ENCODE results near the gene TUSC2.

Gene TUSC2

DNA sequence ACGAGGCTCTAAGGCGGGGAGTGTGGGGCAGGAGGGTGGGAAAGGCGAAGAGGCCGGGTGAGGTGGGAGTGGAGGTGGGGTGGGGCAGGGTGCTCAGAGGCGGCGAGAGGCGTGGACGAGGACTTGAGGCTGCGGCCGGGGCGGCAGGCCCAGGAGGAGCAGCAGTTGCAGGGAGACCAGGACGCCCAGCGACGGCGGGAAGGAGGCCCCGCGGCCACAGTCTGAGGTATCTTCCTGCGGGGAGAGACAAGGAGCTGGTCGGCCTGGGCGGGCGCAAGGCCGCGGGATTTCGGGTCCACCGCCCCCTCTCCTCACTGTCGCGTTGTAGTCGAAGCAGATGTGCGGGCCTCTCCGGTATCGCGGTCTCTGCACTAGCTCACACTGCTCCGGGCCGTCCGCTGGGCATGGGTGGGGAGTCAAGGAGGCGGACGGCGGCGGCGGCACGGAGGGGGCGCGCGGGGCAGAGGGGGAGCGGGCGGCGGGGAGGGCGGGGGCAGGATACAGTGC lies 36.6 kb upstream of the TUSC2 start:
- DNase-seq (ENCODE audit: low spot score in 2 of 2): no peak
- ATAC-seq (replicated peaks; ENCODE audit: extremely low read depth, poor library complexity, severe bottlenecking): no peak
- Mint-ChIP-seq H3K27ac (ENCODE audit: low read depth) (peak overlapping the region; percentile 64), H3K9me3 (no peaks in the 10 kb centered on the region), H3K4me3 (peak overlapping the region; percentile 85), H3K4me1 (peaks cover 32% of the 10 kb centered on the region), H3K27me3 (no peaks in the 10 kb centered on the region), H3K36me3 (ENCODE audit: insufficient read depth) (peaks cover 6% of the 10 kb centered on the region)

DNA sequence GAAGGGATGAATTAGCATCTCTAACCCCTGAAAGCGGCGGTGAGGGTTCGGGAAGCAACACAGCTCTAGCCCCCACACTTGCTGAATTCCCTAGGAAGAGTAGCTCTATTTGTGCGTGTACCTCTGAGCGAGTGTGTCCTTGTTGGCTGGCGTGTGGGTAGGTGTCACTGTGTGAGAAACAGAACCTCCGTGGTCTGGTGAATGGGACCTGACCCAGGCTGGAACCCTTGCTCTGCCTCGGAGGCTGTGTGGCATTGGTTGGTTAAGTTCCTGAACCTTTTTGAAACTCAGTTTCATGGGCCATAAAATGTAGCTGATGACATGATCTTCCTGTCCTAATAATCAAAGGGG lies 31.7 kb upstream of the TUSC2 start:
- DNase-seq (ENCODE audit: low spot score in 2 of 2) (no peak), ATAC-seq (replicated peaks; ENCODE audit: extremely low read depth, poor library complexity, severe bottlenecking) (peak; percentile 11)
- Mint-ChIP-seq H3K4me1 (peaks cover 40% of the 10 kb centered on the region), H3K36me3 (ENCODE audit: insufficient read depth) (peaks cover 8% of the 10 kb centered on the region), H3K27ac (ENCODE audit: low read depth) (peak overlapping the region; percentile 98), H3K27me3 (no peaks in the 10 kb centered on the region), H3K4me3 (peak overlapping the region; percentile 97), H3K9me3 (no peaks in the 10 kb centered on the region)

GRCh38 chr3:50358911-50359759 lies 31.1 kb upstream of the TUSC2 start, which contains the start of gene TMEM115:
Gene TMEM115 (minus strand): TSS chr3:50359521. CDS start chr3:50359063, 458 bp downstream.
- no peaks in the 10 kb centered on the region for H3K9me3 Mint-ChIP-seq
- peaks cover 44% of the 10 kb centered on the region for H3K4me1 Mint-ChIP-seq
- H3K27ac Mint-ChIP-seq (ENCODE audit: low read depth): peak within 1 kb of the TSS; percentile 98
- H3K27me3 Mint-ChIP-seq: no peaks in the 10 kb centered on the region
- H3K36me3 Mint-ChIP-seq (ENCODE audit: insufficient read depth): peaks cover 13% of the 10 kb centered on the region
- H3K4me3 Mint-ChIP-seq: peak within 1 kb of the TSS; percentile 97
- DNase-seq (ENCODE audit: low spot score in 2 of 2): peak; percentile 80 to 92
- peak; percentile 100 for ATAC-seq (replicated peaks; ENCODE audit: extremely low read depth, poor library complexity, severe bottlenecking)

DNA sequence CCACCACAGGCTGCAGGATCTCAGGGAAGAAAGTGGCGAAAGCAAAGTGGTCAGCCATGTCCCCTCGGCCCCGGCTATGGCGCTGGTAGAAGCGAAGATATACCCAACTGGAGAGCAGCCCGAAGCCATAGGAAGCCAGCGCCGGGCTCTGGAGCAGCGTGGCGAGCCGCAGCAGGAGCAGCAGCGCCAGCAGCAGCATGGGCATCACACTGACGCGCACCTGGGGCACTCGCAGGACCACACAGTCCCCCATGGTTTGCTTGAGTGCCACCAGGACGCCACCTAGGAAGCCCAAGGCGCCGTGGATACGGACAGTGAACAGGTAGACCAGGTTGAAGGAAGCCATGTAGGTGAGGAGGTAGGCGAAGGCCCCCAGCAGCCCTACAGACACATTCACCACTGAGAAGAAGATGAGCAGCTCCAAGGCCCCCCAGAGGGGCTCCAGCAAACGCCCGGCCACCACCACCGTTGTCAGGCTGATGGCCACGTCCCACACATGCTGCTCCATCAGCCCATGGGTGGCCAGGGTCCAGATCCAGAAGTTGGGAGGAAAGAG lies 30.4 kb upstream of the TUSC2 start:
- H3K4me3 Mint-ChIP-seq: peak overlapping the region; percentile 97
- peaks cover 16% of the 10 kb centered on the region for H3K36me3 Mint-ChIP-seq (ENCODE audit: insufficient read depth)
- peaks cover 47% of the 10 kb centered on the region for H3K4me1 Mint-ChIP-seq
- no peaks in the 10 kb centered on the region for H3K9me3 Mint-ChIP-seq
- ATAC-seq (replicated peaks; ENCODE audit: extremely low read depth, poor library complexity, severe bottlenecking) (no peak), DNase-seq (ENCODE audit: low spot score in 2 of 2) (no peak)
- H3K27me3 Mint-ChIP-seq: no peaks in the 10 kb centered on the region
- H3K27ac Mint-ChIP-seq (ENCODE audit: low read depth): peak overlapping the region; percentile 98

DNA sequence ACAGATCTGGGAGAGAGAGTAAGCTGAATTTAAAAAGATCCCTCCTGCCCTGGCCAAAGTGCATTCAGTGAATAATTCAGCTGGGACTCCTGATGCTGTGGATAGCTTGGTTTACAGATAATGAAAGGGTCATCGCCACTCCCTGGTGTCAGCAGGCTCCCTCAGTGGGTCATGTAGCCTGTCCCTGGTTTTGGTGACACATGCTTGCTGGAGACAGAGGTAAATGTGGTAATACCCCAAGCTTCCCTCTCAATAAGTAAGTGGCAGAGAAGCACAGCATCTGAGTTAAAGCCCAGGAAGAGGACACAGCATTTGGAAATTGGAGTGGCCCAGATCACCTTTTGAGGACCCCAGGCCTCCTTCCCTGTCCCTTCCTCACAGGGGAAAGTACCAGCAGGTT lies 29.5 kb upstream of the TUSC2 start:
- H3K9me3 Mint-ChIP-seq: no peaks in the 10 kb centered on the region
- DNase-seq (ENCODE audit: low spot score in 2 of 2) (no peak), ATAC-seq (replicated peaks; ENCODE audit: extremely low read depth, poor library complexity, severe bottlenecking) (no peak)
- H3K4me3 Mint-ChIP-seq: peak overlapping the region; percentile 97
- no peaks in the 10 kb centered on the region for H3K27me3 Mint-ChIP-seq
- peaks cover 47% of the 10 kb centered on the region for H3K4me1 Mint-ChIP-seq
- no peak overlapping the region for H3K27ac Mint-ChIP-seq (ENCODE audit: low read depth)
- H3K36me3 Mint-ChIP-seq (ENCODE audit: insufficient read depth): peaks cover 19% of the 10 kb centered on the region

DNA sequence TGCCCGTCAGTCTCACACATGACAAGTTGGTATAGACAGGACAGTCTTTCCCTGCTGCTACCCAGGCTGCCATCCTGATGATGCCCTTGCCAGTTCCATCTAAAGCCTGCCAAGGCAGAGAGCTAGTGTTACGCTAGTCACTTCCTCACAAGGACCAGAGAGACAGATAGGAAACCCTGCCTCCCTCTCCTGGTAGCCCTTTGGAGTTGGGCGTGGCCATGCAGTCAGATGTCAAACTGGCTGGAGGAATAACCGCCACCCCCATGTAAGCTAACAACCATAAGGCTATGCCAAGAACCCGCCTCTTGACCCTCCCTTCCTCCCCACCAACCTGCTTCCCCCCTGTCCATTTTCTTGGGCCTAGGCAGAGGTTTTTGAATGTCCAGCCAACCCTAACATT lies 28.5 kb upstream of the TUSC2 start:
- Mint-ChIP-seq H3K27me3 (no peaks in the 10 kb centered on the region), H3K9me3 (no peaks in the 10 kb centered on the region), H3K4me3 (peak overlapping the region; percentile 97), H3K36me3 (ENCODE audit: insufficient read depth) (peaks cover 23% of the 10 kb centered on the region), H3K4me1 (peaks cover 49% of the 10 kb centered on the region), H3K27ac (ENCODE audit: low read depth) (no peak overlapping the region)
- ATAC-seq (replicated peaks; ENCODE audit: extremely low read depth, poor library complexity, severe bottlenecking) (no peak), DNase-seq (ENCODE audit: low spot score in 2 of 2) (no peak)

DNA sequence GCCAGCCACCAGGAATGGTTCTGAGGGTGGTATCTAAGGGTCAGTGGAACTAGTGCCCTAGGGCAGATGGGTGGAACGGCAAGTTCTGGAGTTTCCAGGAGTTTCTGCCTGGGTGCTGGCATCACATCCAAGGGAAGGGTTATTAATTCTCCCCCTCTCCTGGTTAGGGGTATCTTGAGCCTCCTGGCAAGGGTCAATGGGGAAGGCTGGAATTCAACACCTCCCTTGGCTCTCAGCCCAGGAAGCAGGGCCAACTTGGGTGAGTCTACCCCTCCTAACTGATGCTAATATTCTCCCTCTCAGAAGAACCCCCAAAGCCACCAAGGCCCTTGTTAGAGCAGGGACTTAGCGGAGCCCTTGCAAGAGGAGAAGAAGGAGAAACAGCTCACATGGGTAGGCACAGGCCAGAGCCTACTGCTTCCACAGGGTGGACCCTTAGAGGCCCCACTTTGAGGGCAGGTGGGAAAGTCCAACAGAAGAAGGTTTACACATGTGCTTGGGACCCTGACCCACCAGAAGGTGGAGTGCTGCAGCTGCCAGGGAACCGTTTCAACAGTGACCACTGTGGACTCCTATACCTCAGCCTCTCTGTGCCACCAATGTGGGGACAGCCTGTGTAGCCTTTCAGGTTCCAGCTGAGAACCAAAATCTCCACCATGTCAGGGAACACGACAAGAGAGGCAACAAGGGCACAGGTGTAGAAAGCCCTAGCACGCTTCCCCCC lies 28.0 kb upstream of the TUSC2 start:
- Mint-ChIP-seq H3K27me3 (no peaks in the 10 kb centered on the region), H3K9me3 (no peaks in the 10 kb centered on the region), H3K27ac (ENCODE audit: low read depth) (no peak overlapping the region), H3K4me1 (peaks cover 54% of the 10 kb centered on the region), H3K36me3 (ENCODE audit: insufficient read depth) (peaks cover 24% of the 10 kb centered on the region), H3K4me3 (peak overlapping the region; percentile 97)
- DNase-seq (ENCODE audit: low spot score in 2 of 2): no peak
- no peak for ATAC-seq (replicated peaks; ENCODE audit: extremely low read depth, poor library complexity, severe bottlenecking)

- Mint-ChIP-seq H3K27ac (ENCODE audit: low read depth) (no peak overlapping the region), H3K36me3 (ENCODE audit: insufficient read depth) (peaks cover 28% of the 10 kb centered on the region), H3K4me3 (no peak overlapping the region), H3K27me3 (no peaks in the 10 kb centered on the region), H3K9me3 (no peaks in the 10 kb centered on the region), H3K4me1 (peaks cover 64% of the 10 kb centered on the region)
- DNase-seq (ENCODE audit: low spot score in 2 of 2): no peak
- ATAC-seq (replicated peaks; ENCODE audit: extremely low read depth, poor library complexity, severe bottlenecking): no peak
Observed at GRCh38 chr3:50354850-50355249, 26.8 kb upstream of the TUSC2 start.

- H3K4me1 Mint-ChIP-seq: peaks cover 62% of the 10 kb centered on the region
- H3K27ac Mint-ChIP-seq (ENCODE audit: low read depth): no peak overlapping the region
- no peak overlapping the region for H3K4me3 Mint-ChIP-seq
- H3K27me3 Mint-ChIP-seq: no peaks in the 10 kb centered on the region
- DNase-seq (ENCODE audit: low spot score in 2 of 2): no peak
- H3K36me3 Mint-ChIP-seq (ENCODE audit: insufficient read depth): peaks cover 28% of the 10 kb centered on the region
- H3K9me3 Mint-ChIP-seq: no peaks in the 10 kb centered on the region
- ATAC-seq (replicated peaks; ENCODE audit: extremely low read depth, poor library complexity, severe bottlenecking): no peak
Observed at GRCh38 chr3:50354186-50354764, 26.3 kb upstream of the TUSC2 start.

DNA sequence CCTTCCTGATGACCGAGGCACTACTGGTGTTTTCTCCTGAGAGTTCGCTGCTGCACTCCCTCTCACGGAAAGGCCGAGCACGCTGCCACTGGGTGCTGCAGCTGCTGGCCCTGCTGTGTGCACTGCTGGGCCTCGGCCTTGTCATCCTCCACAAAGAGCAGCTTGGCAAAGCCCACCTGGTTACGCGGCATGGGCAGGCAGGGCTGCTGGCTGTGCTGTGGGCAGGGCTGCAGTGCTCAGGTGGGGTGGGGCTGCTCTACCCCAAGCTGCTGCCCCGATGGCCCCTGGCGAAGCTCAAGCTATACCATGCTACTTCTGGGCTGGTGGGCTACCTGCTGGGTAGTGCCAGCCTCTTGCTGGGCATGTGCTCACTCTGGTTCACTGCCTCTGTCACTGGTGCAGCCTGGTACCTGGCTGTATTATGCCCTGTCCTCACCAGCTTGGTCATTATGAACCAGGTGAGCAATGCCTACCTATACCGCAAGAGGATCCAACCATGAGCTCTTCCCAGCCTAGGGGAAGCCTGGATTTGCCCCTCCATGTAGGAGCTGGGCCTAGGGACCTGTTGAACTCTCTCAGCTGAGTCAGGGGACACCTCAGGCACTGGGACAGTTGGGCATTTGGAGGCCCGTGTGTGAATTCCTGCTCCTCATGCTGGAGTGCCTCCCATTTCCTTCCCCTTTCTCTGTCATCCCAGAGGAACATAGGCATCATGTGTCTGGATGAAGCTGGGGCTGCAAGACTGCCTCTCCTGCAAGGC lies 25.4 kb upstream of the TUSC2 start:
- Mint-ChIP-seq H3K9me3 (no peaks in the 10 kb centered on the region), H3K27ac (ENCODE audit: low read depth) (no peak overlapping the region), H3K4me3 (no peak overlapping the region), H3K4me1 (peaks cover 64% of the 10 kb centered on the region), H3K36me3 (ENCODE audit: insufficient read depth) (peaks cover 30% of the 10 kb centered on the region), H3K27me3 (no peaks in the 10 kb centered on the region)
- ATAC-seq (replicated peaks; ENCODE audit: extremely low read depth, poor library complexity, severe bottlenecking): no peak
- DNase-seq (ENCODE audit: low spot score in 2 of 2): no peak

DNA sequence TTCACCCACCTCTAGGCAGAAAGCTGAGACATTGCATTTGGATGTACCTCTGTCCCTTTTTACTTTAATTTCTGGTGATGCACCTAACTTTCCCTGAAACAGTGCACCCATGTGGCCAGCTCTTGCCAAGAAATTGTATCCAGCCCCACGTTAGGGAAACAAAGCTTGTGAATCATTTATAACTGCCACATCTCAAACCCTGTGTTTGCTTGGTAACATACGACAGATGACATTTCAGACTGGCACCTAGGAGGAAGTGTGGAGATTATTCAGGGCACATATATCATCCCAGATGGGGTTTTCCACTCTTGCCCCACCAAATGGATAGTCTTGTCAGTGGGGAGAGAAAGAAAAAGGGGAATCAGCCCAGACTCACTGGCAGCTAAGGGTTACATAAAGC lies 24.8 kb upstream of the TUSC2 start:
- no peak overlapping the region for H3K4me3 Mint-ChIP-seq
- DNase-seq (ENCODE audit: low spot score in 2 of 2) (no peak), ATAC-seq (replicated peaks; ENCODE audit: extremely low read depth, poor library complexity, severe bottlenecking) (no peak)
- H3K9me3 Mint-ChIP-seq: no peaks in the 10 kb centered on the region
- H3K36me3 Mint-ChIP-seq (ENCODE audit: insufficient read depth): peaks cover 27% of the 10 kb centered on the region
- H3K27ac Mint-ChIP-seq (ENCODE audit: low read depth): no peak overlapping the region
- no peaks in the 10 kb centered on the region for H3K27me3 Mint-ChIP-seq
- H3K4me1 Mint-ChIP-seq: peaks cover 64% of the 10 kb centered on the region

GRCh38 chr3:50351323-50351697 lies 23.3 kb upstream of the TUSC2 start:
- DNase-seq (ENCODE audit: low spot score in 2 of 2) (no peak), ATAC-seq (replicated peaks; ENCODE audit: extremely low read depth, poor library complexity, severe bottlenecking) (no peak)
- H3K4me3 Mint-ChIP-seq: peak overlapping the region; percentile 89
- H3K27me3 Mint-ChIP-seq: no peaks in the 10 kb centered on the region
- H3K9me3 Mint-ChIP-seq: no peaks in the 10 kb centered on the region
- H3K4me1 Mint-ChIP-seq: peaks cover 61% of the 10 kb centered on the region
- H3K36me3 Mint-ChIP-seq (ENCODE audit: insufficient read depth): peaks cover 31% of the 10 kb centered on the region
- H3K27ac Mint-ChIP-seq (ENCODE audit: low read depth): peak overlapping the region; percentile 90
